HPDE6-E6E7 (cell line): ENCODE measurements around the gene FKRP.
A peak's percentile ranks its signal among the peaks of the same experiment; 100 is the strongest.

Experiments
- DNase-seq: peaks from one replicate; pipeline ENCODE4 v3.0.0; 2011; ENCODE audit warnings: missing footprints; ENCODE audit errors: extremely low spot score

FKRP gene

DNA sequence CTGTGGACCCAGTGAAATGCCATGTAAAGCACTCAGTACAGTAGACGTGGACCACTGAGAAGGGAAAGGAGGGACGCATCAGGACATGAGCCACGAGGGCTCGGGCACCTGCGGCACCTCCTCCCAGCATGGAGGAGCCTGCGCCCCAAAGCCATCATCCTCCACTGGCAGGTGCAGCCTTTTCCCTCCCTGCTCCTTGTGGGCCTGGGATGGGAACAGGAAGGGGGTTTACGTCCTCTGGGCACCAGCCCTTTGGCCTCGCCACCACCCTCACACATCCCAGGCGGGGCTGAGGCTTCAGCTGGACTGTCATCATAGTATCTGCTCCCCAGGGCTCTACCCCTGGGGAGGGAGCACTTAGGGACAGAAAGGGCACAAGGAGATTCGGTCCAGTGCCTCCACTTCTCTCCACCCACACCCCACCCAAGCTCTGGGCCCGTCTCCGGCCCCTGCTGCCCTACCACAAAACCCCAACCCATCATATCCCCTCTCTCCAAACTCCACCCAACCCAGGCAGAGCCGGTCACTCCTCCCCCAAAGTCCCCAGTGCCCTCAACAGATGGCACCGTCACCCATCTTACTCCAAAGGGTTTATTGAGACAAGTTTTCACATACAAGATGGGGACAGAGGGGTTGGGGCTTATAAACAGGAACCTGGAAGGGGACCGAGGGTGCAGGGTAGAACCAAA lies 26.8 kb upstream of the FKRP start:
- no peak for DNase-seq

DNA sequence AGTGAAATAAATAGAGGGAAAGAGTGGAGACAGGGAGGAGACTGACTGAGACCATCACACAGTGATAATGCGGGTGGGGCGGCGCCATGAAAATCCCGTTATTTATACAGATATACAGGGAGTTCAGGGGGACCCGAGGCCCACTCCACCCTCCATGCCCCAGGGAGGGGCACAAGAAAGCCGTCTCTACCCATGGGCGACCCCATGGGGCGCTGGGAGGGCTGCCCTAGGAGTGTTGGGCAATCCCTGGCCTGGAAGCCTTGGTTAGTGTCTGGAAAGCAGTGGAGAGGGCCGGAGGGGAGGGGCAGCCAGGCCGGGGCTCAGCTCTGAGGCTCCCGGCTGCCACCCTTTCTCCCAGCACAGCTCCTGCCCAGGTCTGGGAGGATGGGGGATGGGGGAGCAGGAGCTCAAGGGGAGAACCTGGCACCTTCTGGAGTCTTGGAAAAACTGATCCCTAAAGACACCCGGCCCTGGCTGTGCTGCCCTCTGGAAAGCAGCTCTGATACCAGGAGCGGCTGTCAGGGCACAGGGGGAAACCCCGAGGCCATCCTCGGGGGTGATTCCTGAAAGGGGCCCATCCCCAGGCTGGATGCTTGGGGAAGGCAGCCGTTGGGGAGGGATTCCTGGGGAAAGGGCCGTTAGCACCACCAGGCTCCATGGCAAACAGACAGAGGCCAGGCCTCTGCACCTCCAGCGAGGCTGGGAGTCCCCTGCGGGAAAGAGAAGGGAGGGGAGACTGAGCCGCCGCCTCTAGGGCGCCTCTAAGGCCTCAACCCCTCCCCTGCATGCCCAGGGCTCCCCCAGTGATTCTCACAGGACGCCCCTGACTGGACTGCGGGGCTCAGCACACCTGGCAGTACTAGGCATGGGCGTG lies 26.0 kb upstream of the FKRP start:
- no peak for DNase-seq

DNA sequence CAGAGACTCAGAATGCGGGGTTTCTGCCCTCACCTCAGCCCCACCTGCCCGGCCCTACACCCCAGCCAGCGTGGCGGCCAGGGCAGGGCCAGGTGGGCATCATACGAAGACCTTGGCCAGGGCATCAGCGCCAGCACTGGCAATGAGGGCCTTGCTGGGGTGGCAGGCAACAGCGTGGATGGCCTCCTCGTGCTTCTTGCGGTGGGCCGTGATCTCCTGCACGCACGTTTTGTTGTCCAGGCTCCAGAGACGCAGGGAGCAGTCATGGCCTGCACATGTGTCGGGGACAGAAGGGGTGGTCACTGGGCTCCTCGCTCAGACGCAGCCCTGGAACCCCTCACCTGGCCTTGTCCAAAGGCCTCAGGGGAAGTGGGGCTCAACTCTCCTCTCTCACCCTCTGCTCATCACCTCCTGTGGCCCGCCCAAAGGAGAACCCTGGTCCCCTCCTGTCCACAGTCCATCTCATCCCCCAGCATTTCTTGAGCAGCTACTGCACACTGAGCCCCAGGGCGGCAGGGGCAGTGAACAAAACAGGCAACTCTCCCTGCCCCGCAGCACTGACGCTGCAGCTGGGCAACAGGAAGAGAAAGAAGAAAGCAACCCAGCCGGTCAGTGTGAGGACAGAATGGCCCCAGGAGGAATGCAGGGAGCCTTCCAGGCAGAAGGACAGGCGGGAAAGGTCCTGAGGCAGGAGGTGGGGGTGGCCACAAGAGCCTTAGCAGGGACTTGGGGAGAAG lies 25.2 kb upstream of the FKRP start:
- DNase-seq = no peak

DNA sequence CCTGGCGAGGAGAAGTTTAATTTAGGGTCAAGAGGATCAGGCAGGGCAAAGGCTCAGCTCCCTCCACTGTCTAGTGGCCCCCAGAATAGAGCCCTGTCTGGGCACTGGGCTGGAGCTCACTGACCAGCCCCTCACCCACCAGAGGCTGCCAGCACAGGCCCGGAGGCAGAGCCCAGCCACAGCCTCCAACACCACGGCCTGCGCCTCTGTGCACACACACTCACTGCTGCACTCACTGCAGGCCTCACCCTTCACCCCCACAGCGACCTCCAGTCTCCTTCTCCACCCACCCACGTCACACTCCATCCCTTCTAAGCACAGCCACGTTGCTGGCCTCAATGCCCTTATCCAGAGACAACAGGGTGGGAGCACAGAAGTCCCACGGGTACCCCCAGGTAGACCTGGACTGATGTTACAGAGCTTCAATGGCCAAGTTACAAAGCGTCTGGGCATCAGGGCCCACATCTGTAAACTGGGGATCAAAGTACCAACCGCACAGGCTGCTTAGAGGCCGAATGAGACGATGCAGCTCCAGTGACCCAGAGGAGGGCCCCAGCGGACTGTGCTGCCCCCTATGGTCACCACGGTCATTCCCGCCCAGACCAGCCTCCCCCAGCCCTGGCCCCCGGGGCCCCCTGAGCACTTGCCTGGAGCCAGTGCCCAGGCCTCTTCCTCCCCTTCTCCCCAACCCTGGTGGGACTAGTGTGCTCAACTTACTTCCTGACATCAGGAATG lies 24.4 kb upstream of the FKRP start:
- no peak for DNase-seq

DNA sequence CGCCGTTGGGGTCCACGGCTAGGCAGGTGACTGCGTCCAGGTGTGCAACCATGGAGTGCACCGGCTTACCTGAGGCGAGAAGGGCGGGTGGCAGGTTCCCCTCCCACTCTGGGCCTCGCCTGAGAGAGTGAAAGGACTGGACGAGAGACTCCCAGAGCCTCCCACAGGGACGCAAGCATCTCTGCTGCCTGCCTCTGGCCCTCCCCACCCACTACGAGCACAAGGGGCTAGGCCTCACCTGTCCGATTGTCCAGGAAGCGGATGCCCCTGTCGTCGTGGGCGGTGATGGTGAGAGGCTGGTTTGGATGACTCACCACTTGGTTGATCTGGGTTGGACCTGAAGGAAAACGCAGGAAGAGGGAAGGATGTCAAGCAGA lies 23.9 kb upstream of the FKRP start:
- no peak for DNase-seq

DNA sequence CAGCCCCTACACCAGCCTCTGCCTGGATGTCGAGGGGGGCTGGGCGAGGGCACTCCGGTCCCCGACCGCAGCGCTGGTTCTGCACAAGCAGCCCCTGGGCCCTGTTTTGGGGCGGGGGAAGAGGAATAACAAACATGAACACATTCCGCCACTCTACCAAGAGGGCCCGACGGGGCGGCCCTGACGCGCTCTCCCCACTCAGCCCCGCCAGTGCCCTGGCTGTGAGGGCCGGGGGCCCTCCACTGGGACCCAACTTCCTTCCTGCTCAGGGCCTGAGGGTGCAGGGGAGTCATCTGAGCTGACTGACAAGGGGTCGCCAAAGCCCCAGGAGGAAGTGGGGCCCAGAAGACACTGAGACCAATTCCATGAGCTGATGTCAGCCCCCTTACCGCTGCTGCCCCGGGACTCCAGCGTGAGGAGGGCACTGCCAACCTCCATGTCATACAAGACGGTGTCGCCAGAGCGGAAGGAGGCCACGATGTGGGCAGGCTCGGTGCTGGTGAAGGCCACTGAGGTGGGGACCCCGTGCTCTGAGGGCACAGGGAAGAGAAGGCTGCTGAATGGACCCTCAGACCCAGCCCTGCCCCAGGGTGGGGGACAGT lies 23.3 kb upstream of the FKRP start:
- no peak for DNase-seq

DNA sequence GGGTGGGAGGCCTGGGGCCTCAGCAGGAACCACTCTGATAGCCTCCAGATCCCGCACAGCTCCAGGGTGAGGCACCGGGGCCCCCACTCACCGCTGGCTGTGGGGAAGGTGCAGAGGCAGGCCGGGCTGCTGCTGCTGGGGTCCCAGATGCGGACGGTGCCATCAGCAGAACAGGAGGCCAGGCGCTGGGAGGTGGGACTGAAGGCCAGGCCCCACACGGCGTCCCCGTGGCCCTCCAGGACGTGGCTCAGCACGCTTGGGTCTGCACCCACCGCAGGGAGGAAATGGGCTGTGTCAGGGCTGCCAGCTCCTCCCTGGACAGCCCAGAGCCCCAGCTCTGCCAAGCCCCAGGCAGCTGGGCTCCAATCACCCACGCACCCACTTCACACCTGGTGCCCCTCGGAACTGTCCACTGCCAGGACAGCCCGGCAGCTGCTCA lies 22.8 kb upstream of the FKRP start:
- DNase-seq = no peak

DNA sequence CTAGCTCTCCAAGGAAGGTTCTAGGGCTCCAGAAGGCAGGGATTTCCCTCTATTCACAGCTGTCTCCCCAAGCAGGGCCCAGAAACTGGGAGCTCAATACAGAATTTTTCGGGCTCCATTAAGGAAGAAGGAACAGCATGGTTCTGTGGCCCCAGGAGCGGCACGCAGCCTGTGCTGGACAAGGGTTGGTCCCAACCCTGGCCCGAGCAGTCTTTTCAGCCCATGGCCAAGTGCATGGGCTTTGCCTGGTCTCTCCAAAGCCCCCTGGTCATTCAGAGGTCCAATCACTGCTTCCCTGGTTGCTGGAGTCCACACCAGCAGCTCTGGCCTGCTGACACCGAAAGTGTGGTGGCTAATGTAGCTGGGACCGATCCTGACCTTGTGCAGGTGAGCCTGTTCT lies 22.4 kb upstream of the FKRP start:
- no peak for DNase-seq

DNA sequence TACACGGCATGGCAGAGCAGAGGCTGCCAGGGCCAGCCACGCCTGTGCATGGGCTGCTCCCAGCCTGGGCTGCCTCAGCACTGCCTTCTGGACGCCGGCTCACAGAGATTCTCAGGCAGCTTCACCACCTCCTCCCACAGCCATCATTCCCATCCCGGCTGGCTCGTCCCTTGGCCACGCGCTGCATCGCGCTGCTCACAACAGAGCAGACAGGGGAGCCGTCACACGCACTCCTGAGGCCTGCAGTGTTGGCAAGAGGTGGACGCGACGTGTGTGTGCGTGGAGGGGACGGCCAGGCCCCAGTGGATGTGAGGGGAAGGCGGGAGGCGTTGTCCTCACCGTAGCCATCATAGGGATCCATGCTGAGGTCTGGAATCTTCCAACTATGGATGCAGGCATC lies 21.4 kb upstream of the FKRP start:
- no peak for DNase-seq

DNA sequence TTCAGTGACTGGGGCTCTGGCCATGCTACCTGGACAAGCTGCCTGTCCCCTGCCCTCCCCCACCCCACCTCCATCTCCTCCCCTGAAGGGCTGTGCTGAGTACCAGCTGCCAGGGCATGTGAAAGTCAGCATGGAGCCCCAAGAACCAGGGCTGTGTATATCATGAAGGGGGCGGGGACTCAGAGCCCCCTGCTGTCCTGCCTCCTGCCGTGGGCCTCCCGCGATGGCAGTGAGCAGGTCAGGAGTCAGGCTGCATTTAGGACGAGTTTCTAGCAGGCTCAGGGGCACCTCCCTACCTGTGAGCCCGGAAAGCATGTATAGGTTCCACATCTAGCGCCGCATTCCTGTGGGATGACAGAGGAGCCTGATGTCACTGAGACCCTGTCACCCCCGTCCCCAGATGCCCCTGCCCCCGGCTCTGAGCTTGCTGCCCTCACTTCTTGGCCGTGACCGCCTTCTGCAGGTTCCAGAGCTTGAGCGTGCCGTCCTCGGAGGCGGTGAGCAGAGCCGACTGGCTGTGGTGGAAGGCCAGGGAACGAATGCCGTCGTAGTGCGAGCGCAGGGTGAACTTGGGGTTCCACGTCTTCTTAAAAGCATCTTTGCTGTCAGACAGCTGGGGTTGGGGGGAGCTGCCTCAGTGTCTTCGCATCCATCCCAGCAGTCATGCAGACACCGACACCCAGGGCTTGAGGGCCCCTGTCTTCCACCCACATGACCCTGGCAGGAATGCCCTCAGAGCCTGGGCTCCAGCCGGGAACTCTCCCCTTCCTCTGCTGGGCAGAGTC lies 20.6 kb upstream of the FKRP start:
- no peak for DNase-seq

DNA sequence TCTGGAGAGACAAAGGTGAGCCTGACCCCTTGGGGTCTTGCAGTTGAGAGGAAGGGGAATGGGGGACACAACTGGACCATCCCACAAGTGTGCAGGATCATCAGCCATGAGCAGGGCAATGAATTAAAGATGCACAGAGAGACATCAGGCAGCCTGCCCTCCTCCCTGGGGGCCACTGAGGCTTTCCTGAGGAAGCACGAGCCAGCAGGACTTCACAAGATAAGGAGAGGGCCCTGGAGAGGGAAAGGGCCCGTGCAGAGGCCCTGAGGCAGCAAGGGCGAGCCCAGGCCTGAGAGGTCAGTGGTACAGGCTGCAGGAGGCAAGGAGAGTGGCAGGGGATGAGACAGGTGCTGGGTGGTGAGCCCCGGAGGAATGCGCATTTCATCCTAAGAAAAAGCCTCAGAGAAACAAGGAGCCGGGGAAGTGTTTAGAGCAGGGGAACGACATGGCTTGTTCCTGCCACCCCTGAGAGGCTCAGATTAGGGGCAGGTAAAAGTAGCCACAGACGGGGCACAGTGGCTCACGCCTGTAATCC lies 19.9 kb upstream of the FKRP start:
- DNase-seq = no peak

DNA sequence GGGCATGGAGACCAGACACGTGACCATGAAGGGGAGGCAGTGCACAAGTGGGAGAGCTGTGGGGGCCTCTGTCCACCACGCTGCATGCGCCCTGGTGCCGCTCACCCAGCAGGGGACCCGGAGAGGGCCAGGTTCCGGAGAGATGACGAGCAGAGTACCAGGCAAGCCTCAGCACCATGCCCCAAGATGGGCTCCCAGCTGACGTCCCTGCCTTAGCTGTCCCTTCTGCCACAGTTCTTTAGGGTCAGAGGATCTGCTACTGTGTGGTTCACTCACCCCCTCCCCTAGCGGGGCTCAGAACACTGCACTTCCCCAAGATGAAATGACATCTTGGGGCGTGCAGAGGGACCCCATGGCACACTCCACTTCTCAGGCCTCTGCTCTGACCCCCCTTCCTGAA lies 19.3 kb upstream of the FKRP start:
- no peak for DNase-seq

DNA sequence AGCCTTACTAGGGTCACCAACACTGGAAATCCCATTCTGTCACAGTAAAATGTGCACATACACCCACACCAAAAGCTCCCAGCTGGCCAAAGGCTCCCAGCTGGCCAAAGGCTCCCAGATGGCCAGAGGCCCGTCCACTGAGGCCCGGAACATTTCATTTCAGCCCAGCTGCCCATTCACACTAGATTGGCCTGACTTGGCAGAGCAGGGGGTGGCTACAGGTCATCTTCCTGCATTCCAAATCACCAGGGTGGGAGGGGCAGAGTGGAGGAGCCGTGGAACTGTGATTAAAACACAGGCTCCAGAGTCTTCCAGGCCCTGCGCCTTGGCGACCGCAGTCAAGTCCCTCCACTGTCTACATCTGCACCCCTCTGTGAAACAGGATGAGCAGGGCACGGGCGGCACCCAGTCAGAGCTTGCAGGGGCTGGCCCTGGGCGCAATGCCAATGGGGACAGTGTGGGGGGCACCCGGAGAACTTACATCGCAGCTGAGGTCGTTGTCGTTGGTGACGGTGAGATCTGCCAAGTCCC lies 18.8 kb upstream of the FKRP start:
- DNase-seq = no peak

DNA sequence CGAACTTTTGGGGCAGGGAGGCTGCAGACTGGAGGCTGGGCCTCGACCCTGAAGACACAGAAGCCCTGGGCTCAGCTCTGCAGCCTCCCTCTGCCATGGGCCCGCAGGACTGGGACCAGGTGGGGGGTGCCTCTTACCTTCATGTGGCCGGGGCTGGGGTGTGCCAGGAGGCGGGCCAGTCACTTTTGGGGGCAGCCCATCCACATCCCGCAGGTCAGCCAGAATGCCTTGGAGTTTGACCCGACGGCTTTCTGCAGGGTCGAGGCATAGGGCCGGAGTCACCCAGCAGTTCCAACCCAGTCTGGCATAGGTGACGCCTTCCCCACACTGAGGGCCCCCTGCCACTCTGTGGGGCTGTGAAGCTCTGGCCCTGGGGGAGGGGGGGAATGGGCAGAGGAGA lies 18.1 kb upstream of the FKRP start:
- DNase-seq = no peak

DNA sequence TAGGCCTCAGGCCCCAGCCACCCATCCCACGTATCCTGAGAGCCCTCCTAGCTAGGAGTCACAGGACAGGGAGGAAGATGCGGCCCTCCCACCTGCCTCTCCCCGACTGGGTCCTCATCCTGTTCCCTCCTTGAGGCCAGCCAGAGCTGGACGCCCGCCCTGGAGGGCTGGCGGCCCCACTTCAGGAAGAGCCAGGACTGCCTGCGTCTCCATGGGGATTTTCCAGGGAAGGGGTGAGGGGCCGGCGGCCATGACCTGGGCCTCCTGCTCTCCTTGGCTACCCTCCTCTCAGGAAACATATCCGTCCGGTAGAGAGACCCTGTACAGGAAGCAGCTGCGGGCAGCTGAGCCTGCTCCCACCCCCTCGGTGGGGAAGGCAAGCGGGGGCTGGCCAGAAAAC lies 17.6 kb upstream of the FKRP start:
- no peak for DNase-seq

DNA sequence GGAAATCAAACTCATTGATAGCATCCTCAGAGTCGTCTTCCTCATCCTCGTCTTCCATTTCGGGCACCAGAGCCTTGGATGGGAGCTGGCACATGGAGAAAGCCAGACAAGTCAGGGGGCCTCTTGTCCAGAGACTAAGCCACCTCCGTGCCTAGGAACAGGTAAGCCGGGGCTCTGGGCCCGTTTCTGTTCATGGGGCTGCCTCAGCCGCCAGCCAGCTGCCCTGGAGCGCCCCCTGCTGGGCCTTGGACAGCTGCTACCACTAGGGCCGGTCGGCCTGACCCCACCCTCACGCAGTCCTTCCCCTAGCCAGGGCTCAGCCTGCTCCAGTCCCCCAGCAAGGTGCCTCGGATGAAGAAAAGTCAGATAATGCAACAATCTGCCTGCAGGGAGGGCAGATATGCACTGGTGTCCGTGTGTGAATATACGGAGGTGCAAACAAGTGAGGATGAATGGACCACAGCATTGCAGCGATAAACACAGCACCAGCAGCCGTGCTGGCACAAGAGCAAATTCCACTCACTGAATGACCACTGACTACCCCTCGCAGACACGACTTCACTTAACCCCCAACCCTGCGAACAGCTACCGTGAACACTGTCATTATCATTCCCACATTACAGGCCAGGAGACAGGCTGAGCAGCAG lies 17.0 kb upstream of the FKRP start:
- DNase-seq = no peak

DNA sequence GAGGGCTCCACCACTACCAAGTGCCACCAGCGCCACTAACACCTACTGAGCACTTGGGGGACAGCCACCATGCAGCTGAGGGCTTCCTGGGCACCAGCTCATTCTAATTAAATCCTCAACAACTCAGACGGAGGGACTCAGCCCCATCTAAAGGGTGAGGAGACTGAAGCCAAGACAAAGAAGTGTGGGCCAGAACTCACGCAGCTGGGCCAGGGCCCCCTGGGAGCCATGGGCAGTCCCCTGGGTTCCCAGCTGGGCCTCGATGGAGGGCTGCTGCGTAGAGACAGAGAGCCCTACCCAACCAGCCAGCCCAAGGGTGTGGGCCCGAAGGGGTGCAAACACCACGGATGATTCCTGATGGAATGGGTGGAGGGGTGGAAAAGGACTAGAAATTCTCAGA lies 16.2 kb upstream of the FKRP start:
- DNase-seq = no peak

DNA sequence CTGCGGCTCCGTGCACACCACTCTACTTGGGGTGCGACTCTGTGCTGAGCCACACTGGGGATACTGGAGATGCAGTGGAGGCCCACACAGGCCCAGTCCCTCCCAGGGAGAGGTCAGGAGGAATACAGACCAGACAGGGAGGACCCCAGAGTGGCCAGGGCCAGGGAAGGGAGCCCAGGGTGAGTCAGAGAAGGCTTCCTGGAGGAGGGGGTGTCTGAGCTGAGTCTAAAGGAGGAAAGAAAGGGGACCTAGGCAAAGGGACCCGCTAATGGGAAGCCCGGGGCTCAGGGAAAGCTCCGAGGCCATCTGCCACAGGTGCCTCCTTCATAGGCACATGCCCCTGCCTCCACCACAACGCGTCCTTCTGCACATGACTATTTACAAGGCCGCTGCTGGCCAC lies 15.7 kb upstream of the FKRP start:
- DNase-seq = no peak

DNA sequence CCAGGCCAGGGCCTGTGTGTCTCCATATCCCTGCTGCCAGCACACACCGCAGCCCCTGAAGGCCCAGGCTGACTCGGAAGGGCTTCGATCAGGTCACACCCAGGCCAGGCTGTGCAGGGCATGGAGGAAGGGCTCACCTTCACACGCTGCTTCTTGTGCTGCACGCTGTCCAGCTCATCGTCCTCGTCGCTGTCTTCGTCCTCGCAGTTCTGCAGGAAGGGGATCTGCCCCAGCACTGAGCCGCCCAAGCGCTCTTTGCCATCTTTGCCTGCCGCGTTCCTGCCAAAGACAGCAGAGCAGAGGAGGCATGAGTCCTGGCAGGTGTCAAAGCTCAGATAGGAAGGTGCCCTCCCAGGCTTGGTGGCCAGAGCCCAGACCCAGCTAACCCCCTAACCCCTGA lies 15.3 kb upstream of the FKRP start:
- DNase-seq = no peak

DNA sequence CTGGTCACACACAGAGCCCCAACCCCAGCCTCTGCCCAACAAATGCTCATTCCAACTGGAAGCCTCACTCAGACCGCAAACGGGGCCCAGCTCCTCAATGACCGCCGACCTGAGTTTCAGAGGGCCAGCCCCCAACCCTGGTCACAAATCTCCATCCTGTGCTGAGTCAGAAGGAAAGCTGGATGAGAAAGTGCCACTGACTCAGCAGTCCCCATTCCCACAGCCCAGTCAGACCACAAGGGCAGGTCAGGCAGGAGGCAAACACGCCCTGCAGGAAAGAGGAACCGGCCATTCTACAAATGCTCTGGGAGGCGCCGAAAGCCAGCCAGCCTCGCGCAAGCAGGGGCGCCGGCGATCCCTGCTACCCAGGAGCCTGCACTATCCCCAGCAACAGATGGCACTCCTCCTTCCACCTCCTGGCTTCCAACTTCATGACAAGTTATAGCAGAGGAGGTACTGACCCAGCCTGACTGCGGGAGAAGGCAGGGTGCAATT lies 14.8 kb upstream of the FKRP start:
- peak; percentile 93 for DNase-seq
